Endothelial cell of umbilical vein (primary cell): ENCODE measurements around the gene GGT5. TPM values are rescaled to one million over a fixed set of nuclear protein-coding genes. Genes with fewer than 3 reads are reported as not detected.
"Not testable (repeated sequence)": the region's sequence is repeated elsewhere in the genome, so short reads cannot be mapped to it uniquely, and the experiment has no call there.

Experiments
- BruUV-seq: library from RNA; stranded (reverse); fragments of 400-500 nt; replicated peaks from 2 replicates; lab custom pipeline; 2021; lab: Mats Ljungman, UMichigan
- CTCF ChIA-PET: fragments of 300-600, 350-600 bp; sonication (Branson Sonifier 250); formaldehyde crosslinking; loops from one replicate; lab custom pipeline; 2021; ENCODE audit warnings: antibody characterized with exemption, inconsistent platforms; lab: Charles Lee
- POLR2A ChIA-PET: fragments of 300-600, 350-600 bp; sonication (Branson Sonifier 250); formaldehyde crosslinking; loops from one replicate; lab custom pipeline; 2021; ENCODE audit warnings: antibody characterized with exemption, inconsistent platforms; lab: Charles Lee
- DNase-seq: peaks from one replicate; pipeline ENCODE4 v3.0.0-alpha.2; 2011; ENCODE audit warnings: low read depth, low spot score
- FAIRE-seq: peaks from 2 replicates; lab custom pipeline; 2011; peaks lifted over from hg19 to GRCh38; lab: Jason Lieb, UNC
- H2AFZ ChIP-seq: 2 replicates; pipeline ENCODE4 v1.6.0; 2012; ENCODE audit warnings: low read depth, low read length, control low read depth, inconsistent platforms
- H3K27ac ChIP-seq: 2 replicates; pipeline ENCODE4 v1.5.1; 2011; ENCODE audit warnings: low read depth, mild to moderate bottlenecking, control low read depth, low read length, moderate library complexity; ENCODE audit not compliant: insufficient read depth
- H3K27me3 ChIP-seq, 2 experiments: 2 replicates each; pipeline versions ENCODE4 v1.6.0 to v1.6.1; 2011; ENCODE audit warnings: low read length in 2 of 2, mixed read lengths in 1 of 2; ENCODE audit not compliant: control insufficient read depth in 2 of 2, insufficient read depth in 2 of 2
- H3K36me3 ChIP-seq, 2 experiments: 2 replicates in 1 of 2; 3 replicates in 1 of 2; pipeline ENCODE4 v1.5.1; 2011; ENCODE audit warnings: low read length in 2 of 2, mild to moderate bottlenecking in 1 of 2, moderate library complexity in 1 of 2; ENCODE audit not compliant: control insufficient read depth in 2 of 2, insufficient read depth in 2 of 2; ENCODE audit errors: extremely low read depth in 1 of 2
- H3K4me1 ChIP-seq: 3 replicates; pipeline ENCODE4 v1.5.1; 2011; ENCODE audit warnings: mild to moderate bottlenecking, low read length; ENCODE audit not compliant: control insufficient read depth, insufficient read depth; ENCODE audit errors: extremely low read depth
- H3K4me2 ChIP-seq: 2 replicates; pipeline ENCODE4 v1.6.1; 2011; ENCODE audit warnings: low read length, control low read depth, mixed read lengths; ENCODE audit not compliant: insufficient read depth
- H3K4me3 ChIP-seq, 3 experiments: fragments of 200-600 bp in 1 of 3; sonication (generic), shearing (Covaris generic) in 1 of 3; replicated peaks in 1 of 3; 2 replicates each; pipeline ENCODE4 v1.5.1; 2011 to 2016; ENCODE audit warnings: control low read depth in 3 of 3, low read length in 3 of 3, mild to moderate bottlenecking in 2 of 3, inconsistent platforms in 1 of 3, low read depth in 1 of 3, moderate library complexity in 1 of 3; ENCODE audit not compliant: insufficient read depth in 1 of 3
- H3K79me2 ChIP-seq: 2 replicates; pipeline ENCODE4 v1.6.0; 2012; ENCODE audit warnings: low read length, inconsistent platforms; ENCODE audit not compliant: control insufficient read depth, insufficient read depth
- H3K9ac ChIP-seq: replicated peaks from 2 replicates; pipeline ENCODE3; 2011; ENCODE audit warnings: low read length, control low read depth; ENCODE audit not compliant: insufficient read depth; ENCODE audit errors: extremely low read depth
- H3K9me1 ChIP-seq: replicated peaks from 3 replicates; pipeline ENCODE4 v1.6.0; 2011; ENCODE audit warnings: mild to moderate bottlenecking, low read length; ENCODE audit not compliant: control insufficient read depth, insufficient read depth; ENCODE audit errors: extremely low read depth
- H3K9me3 ChIP-seq: replicated peaks from 2 replicates; pipeline ENCODE4 v1.5.1; 2012; ENCODE audit warnings: low read length, inconsistent platforms; ENCODE audit not compliant: control insufficient read depth, insufficient read depth
- H4K20me1 ChIP-seq: replicated peaks from 2 replicates; pipeline ENCODE3; 2011; ENCODE audit warnings: mild to moderate bottlenecking, low read length; ENCODE audit not compliant: control insufficient read depth, insufficient read depth; ENCODE audit errors: extremely low read depth
- dilution Hi-C: fragments of 300-500 bp; cut with MboI; formaldehyde crosslinking; loops from one replicate; pipeline ENCODE4 v1.15.0; 2019; ENCODE audit warnings: low sequenced_read_pairs; ENCODE audit not compliant: extremely low pct_ligation_motif_present
- intact Hi-C: fragments of 100-400 bp; cut with micrococcal nuclease; formaldehyde crosslinking; loops from one replicate; pipeline ENCODE4 v1.10.0; 2022
- polyA plus RNA-seq, 4 experiments: library from polyadenylated mRNA; depleted of rRNA in 3 of 4; stranded (reverse) in 3 of 4; unstranded in 1 of 4; fragments of >200 nt; gene quantifications; 2 replicates each; pipeline versions ENCODE4 v1.2.1 to v1.2.3, GENCODE V29; 2011 to 2012; ENCODE audit warnings: missing spikeins in 1 of 4
- total RNA-seq: library from RNA; stranded (reverse); gene quantifications from 2 replicates; pipeline ENCODE4 v1.2.3, GENCODE V29; 2021
- TF ChIP-seq, protein P1 (sequence below), 2 donors: IDR thresholded peaks; 1 replicate in 1 of 2; 2 replicates in 1 of 2; pipeline ENCODE4 v1.5.1; 2011; ENCODE audit warnings: low read length in 2 of 2, mild to moderate bottlenecking in 2 of 2, moderate library complexity in 2 of 2, control low read depth in 1 of 2, inconsistent platforms in 1 of 2, low read depth in 1 of 2; ENCODE audit not compliant: insufficient read depth in 1 of 2; ENCODE audit errors: extremely low read depth in 1 of 2

Gene GGT5
- total and polyA plus RNA-seq, 2 donors (not counting 3 experiments of a cell fraction or from before 2014, with no cell fraction given) = 45.9 to 293 TPM

- H3K4me3 ChIP-seq, DNase-seq, H3K4me1 ChIP-seq, H4K20me1 ChIP-seq, POLR2A ChIA-PET, H3K9ac ChIP-seq, H2AFZ ChIP-seq, H3K9me1 ChIP-seq, H3K36me3 ChIP-seq, dilution Hi-C loops, BruUV-seq, FAIRE-seq, H3K27ac ChIP-seq, H3K79me2 ChIP-seq, H3K9me3 ChIP-seq, intact Hi-C loops, H3K4me2 ChIP-seq, H3K27me3 ChIP-seq, CTCF ChIA-PET: not testable (repeated sequence)
These were observed 17.4 kb upstream of the GGT5 start for GRCh38 chr22:24262185-24262749.

DNA sequence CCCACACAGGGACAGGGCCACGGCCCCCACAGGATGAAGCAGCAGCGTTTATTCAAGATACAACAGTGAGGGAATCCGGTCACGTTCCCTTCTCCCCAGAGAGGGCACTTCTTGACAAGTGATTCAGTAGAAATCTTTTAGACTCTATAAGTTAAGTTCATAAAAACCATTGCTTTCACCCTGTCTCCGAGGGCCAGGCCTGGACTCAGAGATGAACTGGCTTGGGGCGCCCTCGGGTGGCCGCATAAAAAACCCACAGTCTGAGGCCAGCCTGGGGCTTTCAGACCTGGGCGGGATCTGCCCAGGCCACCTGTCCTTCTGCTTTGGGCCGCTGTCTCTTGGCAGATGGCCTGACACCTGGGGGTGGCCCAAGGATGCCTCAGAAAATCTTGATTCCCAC, 14.6 kb upstream of the GGT5 start:
- H2AFZ ChIP-seq, H3K9me3 ChIP-seq, H4K20me1 ChIP-seq, dilution Hi-C loops, FAIRE-seq, H3K27me3 ChIP-seq, H3K79me2 ChIP-seq, BruUV-seq, H3K27ac ChIP-seq, H3K4me2 ChIP-seq, H3K9me1 ChIP-seq, H3K36me3 ChIP-seq, H3K4me3 ChIP-seq, H3K9ac ChIP-seq, H3K4me1 ChIP-seq, POLR2A ChIA-PET: not testable (repeated sequence)
- DNase-seq = peak; percentile 78
- TF ChIP-seq, protein P1, sequence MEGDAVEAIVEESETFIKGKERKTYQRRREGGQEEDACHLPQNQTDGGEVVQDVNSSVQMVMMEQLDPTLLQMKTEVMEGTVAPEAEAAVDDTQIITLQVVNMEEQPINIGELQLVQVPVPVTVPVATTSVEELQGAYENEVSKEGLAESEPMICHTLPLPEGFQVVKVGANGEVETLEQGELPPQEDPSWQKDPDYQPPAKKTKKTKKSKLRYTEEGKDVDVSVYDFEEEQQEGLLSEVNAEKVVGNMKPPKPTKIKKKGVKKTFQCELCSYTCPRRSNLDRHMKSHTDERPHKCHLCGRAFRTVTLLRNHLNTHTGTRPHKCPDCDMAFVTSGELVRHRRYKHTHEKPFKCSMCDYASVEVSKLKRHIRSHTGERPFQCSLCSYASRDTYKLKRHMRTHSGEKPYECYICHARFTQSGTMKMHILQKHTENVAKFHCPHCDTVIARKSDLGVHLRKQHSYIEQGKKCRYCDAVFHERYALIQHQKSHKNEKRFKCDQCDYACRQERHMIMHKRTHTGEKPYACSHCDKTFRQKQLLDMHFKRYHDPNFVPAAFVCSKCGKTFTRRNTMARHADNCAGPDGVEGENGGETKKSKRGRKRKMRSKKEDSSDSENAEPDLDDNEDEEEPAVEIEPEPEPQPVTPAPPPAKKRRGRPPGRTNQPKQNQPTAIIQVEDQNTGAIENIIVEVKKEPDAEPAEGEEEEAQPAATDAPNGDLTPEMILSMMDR (IDR thresholded peaks at IDR 0.05; ENCODE audit: extremely low read depth in 1 of 2, insufficient read depth in 1 of 2, low read depth in 1 of 2, low read length in 2 of 2) = peak; percentile 19 to 48
- intact Hi-C loops = loop anchor here (2.0 kb wide), 1 partner anchor 71 kb away; no protein-coding TSS in a partner anchor
- CTCF ChIA-PET = interaction anchor here (0.6 kb wide), 1 partner anchor 220 kb away, joined by 3 read pairs; no protein-coding TSS in a partner anchor

DNA sequence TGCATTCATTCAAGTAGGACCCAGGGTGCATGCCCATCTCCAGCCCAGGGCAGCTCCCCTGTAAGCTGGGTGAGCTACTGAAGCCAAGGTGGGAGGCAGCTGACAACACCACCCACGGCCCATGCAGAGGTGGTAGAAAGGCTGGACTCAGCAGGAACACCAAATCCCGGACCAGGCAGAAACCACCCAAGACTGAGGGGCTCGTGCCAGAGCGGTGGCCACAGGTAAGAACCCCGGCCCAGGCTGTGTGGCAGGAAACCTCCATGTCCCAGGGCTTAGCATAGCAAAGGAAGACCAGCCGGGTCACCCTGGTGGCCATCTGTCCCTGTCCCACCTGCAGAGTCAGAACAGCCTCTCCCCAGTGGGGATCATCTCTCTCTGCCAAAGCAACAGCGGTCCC, 11.9 kb upstream of the GGT5 start:
- H3K27ac ChIP-seq, intact Hi-C loops, H3K9ac ChIP-seq, H3K9me3 ChIP-seq, H4K20me1 ChIP-seq, H3K4me1 ChIP-seq, H3K27me3 ChIP-seq, H3K4me3 ChIP-seq, BruUV-seq, CTCF ChIA-PET, H3K9me1 ChIP-seq, H3K79me2 ChIP-seq, H3K36me3 ChIP-seq, H3K4me2 ChIP-seq, POLR2A ChIA-PET, dilution Hi-C loops, FAIRE-seq, DNase-seq, H2AFZ ChIP-seq: not testable (repeated sequence)
